HG02623 (cell line): ENCODE data around the gene RAD51B.

Experiments used
- ATAC-seq: cut with Tn5 transposase; IDR thresholded peaks from one replicate; pipeline ENCODE4 v1.9.1; 2021; ENCODE audit warnings: moderate library complexity; ENCODE audit not compliant: unreplicated experiment

Gene RAD51B

DNA sequence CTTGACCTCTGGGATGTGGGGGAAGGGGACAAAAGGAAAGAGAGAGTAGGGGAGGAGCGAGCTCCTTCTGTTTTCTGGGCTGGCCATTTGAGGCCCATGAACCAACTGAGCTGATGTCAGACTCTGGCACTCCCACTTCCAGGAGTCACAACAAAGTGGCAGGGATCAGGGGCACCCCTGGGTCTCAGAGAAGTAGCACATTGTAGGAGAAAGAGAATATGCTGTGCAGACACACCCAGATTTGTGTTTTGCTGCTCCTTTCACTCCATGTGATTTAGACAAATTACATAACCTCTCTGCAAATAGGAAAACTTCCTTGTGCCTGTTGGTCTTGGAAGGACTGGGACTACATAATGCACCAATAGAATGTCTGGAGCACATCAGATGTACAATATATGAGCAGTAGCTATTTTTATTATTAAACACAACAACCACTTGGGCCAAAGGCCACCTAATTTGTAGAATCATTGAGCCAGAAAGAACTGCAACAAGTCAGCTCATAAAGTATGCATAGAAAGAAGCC is 707.8 kb downstream of the RAD51B start:
- ATAC-seq, result no peak

DNA sequence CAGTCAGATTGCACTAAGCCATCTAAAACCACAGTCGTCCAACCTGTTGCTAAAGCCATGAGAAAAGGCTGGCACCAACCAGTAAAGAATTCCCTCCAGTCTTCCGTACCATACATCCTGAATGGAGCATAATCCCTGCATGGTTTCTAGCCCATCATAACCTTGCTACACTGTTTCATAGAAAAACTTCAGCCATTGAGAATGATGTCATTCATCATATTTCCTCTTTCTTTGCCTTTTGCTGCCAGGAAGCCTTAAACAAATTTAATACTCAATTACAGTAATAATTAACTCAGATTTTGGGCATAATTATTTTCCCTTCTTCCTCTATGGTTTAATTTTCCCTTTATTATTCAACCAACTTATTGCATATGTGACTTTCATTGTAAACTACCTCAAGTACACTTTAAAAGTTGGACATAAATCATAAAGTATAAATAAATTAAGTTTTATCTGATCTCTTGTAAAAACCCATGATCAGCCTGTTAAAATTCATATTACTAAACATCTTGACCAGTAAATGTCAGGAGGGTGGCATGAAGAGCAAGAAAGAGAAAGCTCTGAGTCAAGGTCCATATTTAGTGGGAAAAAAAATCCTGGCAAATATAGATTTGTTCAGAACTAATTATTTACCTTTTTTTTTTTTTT is 708.6 kb downstream of the RAD51B start:
- no peak for ATAC-seq

DNA sequence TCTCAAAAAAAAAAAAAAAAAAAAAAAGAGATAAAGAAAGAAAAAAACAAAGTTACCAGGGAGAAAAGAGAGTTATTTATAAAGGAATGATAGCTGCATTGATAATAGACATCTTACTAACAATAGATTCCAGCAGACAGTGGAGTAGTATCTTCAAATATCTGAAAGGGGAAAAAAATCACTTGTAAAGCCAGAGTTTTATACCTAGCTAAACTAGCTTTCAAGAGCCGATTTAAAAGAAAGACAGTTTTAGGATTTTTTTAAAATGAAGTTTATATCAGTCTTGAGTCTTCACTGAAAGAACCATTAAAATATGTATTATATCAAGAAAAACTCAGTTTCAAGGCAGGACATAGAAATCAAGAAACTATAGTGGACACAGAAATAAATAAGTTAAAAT is 710.9 kb downstream of the RAD51B start:
- no peak for ATAC-seq

DNA sequence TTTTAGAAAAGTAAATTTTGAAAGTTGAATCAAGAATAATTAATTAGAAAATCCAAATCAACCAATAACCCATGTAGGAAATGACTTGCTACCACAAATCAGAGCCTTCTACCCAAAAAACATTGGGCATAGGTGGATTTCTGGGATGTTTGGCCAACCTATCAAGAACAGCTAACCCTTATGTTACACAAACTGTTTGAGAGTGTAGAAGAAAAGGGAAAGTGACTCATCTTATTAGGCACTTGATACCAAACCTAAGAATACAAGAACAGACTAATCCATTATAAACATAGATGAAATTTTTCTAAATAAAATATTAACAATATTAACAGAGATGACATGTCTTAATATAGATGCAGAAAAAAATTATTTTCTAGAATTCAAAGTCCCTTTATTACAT is 712.9 kb downstream of the RAD51B start:
- no peak for ATAC-seq

DNA sequence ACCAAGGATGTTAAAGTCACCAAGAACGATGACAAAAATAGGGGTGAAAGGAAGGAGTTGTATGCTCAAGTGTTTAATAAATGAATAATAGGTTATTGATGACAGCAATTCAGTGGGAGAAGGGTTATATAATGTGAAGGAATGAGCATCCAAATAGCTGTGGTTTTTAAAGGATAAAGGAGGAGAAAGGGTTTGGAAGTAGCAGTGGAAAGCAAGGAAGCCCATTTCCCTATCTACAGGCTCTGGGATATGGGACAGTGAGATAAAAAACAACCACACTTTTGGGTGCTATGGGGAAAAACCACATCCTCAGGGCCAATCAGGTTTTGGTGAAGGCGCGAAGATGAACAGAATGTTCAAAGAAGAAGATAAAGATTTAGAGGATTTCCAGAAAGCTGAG is 714.7 kb downstream of the RAD51B start:
- ATAC-seq, result no peak

DNA sequence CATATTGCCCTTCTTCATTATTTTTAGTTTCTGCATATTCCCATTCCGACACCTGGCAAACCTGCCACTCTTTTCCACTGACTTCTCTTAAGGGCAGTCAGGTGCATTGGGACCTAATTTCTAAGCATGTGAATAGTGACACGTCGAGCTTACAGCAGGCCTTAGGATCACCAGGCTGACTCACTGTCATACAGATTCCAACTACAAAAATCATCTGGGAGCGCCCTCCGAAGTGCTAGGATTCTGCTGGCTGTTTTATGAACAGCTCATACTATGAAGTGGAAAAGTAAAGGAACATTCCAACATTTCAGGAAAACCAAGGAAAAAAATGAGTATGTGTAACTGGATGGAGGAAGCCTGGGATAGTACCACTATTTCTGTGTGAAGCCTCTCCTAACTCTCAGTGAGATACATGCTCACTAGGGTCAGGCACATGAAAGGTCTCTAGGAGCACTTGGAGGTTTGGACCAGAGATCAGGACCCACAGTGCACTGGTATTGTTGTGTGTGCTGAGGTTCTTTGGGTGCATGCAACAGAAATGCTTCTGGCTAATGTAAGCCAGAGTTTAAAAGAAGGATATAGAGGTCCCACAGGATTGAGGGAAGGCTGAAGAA is 715.9 kb downstream of the RAD51B start:
- ATAC-seq, result no peak

DNA sequence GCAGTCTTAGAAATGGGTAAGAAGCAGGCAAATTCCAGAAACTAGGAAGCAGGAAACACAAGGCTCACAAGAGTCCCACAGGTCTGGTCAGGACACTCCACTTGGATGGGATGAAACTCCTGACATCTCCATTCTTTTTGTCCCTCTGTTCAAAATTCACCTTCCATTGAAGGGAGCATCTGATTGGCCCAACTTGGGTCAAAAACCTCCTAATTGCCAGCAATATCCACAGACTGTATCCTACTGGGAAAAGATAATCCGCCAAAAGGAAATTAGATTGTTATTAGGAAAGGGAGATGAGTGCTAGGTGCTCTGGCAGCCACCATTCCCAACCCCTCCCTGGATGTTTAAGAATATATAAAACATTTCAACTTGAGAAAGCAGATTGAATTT is 716.4 kb downstream of the RAD51B start:
- no peak for ATAC-seq

DNA sequence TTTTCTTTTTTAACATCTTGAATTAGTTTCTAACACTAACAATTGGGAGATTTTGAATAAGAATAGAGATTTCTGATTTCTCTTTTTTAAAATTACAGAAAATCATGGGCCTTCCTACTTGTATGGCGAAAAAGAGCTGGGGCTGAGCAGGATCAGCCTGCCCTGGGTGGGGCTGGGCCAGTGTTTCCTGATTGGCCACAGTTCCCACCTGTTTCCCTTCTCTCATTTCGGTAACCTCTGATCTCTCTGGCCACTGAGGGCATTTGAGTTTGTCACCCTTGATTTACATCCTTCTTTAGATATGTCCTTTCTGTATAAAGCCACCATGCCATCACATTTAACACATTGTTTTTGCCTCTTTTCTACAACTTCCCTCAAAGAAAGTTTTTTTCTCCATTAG is 719.1 kb downstream of the RAD51B start:
- no peak for ATAC-seq

DNA sequence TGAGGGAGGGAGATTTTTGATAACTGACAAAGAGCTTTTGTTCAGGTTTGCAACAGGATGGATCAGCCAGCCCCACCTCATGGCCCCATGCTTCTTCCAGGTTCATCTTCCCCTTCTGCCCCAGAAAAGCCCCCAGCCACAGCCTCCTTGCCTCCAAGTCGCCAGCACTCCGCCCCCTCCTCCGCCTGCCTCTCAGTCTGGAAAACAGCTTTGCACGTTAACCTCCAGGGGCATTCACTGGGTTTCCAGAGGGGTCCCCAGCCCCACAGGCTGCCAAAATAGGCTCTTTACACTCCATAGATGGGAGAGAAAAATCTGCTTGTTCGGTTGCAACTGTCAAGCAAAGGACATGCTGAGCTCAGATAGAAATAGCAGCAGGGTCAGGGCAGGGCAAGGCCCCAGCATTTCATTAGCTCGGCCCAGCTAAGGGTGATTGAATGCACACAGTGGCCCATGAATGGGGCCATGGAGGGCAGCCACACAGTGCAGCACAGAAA is 719.7 kb downstream of the RAD51B start:
- ATAC-seq, result no peak

DNA sequence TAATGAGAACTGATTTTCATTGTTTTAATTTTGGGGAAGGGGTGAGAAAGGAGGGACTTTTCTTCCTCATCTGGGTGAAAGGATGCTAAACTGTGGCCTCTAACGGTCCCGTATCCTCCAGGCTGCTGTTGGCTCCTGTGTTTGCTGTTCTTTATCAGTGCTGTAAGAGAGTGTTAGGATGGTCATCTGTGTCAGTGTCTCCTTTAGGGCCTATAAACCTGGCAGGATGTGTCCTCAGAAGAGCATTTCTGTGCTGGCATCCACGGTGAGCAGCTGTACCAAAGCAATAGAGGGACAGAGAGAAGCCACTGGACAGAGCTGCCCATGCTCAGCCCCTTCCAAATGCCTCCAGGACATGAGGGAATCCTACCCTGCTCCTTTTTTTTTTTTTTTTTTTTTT is 720.2 kb downstream of the RAD51B start:
- no peak for ATAC-seq

DNA sequence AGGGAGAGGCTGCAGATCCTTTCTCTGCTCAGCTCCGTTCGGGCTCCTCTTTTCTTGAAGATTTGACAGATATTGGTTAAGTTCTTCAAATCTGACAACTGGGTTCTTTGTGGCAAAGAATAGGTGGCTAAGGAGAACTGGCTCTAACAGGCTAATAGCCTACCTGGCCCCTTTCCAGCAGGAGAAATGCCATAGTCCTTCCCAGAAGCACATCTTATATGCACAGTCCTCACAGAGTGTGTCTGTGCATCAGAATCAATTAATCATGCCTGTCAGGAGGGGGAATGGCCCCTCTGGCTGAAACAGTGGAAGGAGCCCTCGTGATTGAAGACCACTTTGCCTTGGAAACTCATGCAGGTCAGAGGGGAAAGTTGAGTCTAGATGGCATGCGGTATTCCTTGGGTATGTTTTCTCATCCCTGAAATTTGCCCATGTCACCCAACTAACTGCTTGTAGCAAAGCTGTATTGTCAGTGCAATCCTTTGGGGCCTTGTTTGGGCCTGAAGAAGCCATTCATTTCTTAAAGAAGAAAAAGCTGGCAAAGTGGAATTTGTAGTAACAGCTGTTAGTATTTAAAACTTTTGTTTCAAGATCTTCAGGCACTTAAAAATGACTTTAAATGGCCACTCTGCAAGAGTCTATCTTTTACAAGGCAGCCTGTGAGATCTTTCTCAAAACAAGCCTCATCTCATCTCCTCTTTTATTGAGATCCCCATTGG is 721.8 kb downstream of the RAD51B start:
- ATAC-seq, result no peak

DNA sequence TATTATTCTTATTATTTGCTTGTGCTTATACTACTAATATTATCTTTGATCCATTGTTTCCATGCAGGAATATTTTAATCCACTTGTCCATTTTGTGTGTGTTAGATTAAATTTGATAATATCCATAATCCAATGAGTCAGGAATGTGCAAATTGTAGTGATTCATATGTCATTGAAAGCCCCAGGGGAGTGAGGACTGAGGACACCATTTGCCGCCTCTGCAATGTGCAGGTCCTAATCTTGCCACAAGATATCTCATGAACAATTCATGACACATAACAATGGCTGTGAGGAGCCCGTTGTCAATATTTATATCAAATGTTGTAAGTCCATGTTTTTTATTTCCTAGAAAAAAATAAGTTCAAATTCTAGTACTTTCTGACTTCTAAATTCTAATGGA is 722.8 kb downstream of the RAD51B start:
- ATAC-seq, result no peak

DNA sequence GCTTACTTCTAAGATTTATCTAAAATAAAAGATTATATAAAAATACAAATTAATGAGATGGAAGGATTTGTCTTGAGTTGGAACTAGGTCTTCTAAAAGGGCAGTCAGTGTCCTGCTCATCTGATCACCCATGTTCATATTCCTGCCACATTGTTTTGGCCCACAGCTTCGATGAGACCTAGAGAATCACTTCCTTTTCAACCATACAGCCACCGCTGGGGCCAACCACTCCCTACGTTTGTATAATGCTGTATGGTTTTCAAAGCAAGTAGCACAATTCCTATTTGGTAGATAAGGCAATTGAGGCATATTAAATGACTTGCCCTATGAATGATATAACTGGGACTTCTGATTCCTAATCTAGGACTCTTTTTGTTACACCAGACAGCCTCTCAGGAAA is 723.9 kb downstream of the RAD51B start:
- ATAC-seq, result no peak

DNA sequence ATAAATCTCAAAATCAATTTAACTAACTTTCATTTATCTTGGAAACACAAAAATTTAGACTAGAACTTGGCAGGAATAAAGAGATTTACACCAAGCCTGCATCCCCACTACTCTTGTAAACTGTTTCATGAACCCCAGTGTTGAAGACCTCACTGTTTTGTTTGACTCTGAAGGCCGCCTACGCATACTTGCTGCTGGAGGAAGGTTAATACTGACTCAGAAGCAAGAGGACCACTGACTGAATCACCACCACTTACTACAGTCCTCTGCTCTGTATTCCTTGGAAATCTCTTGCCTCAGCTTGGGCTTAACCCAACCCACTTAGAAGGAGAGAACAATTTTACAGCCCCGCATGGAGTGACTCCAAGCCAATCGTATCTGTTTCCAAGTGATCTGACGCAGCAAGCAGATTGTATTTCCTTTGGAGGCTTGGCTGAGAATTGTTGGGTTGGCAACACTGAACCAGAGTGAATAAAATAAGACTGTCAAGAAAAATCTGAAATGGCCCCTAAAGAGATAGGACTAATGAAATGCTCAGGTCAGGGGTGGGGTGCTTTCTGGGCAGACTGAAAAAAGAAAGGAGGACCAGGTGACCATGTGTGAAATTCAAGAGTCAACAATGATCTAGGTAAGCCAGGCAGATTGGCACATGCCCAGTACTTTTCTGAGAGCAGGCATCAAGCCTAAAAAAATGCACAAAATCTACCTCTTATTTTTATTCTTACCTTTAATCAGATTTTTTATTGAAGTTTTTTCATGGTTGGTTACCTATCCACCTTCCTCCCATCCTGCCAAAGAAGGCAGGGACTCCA is 724.7 kb downstream of the RAD51B start:
- ATAC-seq, result no peak

DNA sequence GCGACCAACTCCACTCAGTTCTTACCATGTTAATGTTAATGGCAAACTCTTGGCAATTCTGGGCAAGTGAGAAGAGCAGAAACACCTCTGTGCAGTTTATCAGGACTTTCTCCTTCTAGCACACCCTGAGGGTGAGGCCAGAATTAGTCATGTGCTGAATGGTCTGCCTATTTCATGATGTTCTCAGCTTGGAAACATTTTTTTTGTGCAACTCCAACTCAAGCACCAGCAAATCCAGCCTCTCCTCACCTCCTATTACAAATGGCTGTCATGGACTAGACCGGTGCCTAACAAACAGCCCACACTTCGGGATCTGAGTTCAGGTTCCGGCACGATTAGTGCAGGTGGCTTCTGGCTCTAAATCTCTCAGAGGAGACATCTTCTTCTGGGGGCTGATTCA is 727.3 kb downstream of the RAD51B start:
- no peak for ATAC-seq

DNA sequence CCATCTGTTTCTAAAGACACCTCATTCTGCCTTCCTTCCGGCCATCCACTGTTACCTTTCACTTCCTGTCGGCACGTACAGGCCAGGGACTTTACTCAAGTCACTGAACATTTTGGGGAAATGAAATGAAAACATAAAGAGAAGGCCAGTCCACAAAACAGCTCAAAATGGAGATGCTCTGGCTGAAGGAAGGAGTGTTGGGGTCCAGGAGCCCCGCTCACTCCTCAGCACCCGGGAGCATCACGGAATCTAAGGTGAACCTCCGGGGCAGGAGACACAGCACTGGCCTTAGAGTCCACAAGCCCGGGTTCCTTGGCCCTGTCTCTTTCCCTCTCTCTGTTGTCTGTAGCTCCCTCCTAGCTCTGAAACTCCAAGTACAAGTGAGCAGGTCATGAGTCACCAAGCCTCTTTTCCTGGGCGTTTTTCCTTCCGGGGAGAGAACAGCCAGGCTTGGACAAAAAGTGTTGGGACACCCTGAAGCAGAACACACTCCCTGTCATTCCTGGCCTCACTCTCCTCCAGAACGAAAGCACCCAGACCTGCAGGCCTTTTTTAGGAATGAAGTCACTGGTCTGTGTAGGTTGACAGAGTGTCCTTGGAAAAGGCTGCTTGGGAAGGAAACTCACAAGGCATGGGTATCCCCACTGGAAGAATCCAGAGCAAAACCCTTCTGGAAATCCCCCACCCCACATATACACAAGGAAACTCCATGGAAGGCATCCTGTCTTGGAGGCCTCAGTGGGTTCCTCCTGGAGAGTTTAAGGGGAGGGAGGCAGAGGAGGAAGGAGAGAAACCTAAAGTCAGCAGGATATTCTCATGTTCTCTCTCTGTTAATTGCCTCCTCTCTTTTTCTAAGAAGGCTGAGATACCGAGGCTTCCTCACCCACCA is 728.0 kb downstream of the RAD51B start:
- no peak for ATAC-seq

DNA sequence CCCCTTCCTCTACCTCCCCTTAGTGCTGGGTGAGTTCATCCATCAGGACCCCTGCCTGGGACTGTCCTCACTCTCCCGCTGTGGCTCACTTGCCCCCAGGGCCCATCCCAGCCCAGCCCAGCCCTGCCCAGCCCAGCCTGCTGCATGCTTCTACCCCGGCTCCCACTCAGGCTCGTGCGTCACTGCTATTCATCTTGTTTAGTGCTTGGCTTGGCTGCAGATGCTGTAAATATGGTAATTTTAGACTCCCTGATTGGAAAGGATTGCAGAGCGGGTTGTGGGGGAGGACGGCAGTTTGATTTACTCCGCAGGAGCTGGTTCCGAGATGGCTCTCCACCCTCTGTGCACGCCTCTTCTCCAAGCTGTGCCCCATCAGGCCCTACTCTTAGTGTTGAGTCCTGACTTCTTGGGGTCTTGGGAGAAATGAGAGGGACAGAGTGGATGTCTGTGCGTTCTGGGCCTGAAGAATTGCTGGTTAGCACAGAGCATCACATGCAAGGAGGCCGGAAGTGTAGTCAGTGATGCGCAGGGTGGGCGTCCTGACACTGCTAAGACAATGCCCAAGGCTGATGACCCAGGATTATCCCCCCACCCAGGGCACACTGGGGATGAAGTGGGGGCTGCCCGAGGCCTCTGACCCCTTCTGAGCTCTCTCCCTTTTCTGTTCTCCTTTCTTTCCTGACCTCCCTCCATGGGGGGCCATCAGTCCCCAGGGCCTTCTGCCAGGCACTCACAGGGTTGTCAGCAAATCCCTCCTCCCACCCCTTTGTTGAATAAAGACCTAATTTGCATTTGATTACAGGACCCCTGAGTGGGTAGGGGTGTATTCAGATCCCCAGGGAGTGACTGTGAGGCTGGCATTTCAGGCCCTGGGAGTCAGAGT is 728.9 kb downstream of the RAD51B start:
- ATAC-seq, result no peak

DNA sequence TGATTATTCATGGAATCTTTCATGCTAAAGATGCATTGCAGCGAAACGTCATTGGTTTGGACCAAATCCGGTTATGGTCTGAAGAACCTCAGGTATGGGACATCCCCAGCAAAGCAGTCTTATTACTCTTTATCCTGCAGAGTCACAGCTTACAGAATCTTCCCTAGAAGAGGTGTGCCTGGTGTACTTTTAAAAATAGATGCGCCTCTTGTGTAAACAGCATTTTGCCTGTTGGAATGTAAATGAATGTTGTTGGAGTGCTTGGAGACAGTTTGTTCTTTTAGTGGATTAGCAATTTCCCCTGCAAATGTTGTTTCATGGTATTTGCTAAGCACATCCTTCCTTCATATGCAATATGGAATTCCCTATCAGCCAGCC is 730.7 kb downstream of the RAD51B start:
- ATAC-seq, result no peak

DNA sequence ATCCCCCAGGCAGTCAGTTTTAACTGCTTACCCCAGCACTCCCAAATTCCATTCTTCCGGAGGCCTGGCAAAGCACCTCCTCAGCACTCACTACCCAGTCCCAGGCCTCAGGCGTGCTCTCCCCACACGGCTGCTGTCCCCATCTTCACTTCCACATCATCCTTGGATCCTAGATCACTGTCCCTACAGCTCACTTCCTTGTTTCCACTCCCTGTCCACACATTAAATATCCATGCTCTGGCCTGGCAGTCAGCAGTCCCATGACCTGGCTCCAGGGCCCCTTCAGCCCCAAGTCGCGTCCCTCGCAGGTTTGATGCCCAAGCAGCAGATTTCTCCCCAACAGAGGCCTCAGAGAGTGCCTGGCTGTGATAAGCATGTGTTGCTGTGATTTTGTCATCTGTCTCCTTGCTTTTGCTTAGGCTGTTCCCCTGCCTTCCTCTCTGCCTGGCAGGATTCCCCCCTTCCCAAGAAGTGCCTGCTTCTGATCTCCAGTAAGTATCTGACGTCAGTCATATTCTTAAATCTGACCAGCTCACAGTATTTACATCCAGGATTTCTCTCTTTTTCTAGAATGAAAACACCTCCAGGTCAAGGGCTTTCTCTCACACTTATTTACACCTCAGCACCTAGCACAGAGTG is 731.6 kb downstream of the RAD51B start:
- ATAC-seq, result no peak
